A172 (cell line): ENCODE data around the gene TEDC2. TPM values are rescaled to one million over a fixed set of nuclear protein-coding genes. Genes with fewer than 3 reads are reported as not detected.
"Not testable (repeated sequence)": the region's sequence is repeated elsewhere in the genome, so short reads cannot be mapped to it uniquely, and the experiment has no call there.

Experiments used
- DNase-seq: peaks from one replicate; pipeline ENCODE4 v3.0.0-alpha.2; 2015; ENCODE audit warnings: low spot score
- total RNA-seq: library from RNA; depleted of rRNA; stranded (reverse); fragments of >200 nt; shearing (Covaris generic); gene quantifications from 2 replicates; pipeline ENCODE4 v1.2.3, GENCODE V29; 2014; rRNA removed

The TEDC2 gene, protein sequence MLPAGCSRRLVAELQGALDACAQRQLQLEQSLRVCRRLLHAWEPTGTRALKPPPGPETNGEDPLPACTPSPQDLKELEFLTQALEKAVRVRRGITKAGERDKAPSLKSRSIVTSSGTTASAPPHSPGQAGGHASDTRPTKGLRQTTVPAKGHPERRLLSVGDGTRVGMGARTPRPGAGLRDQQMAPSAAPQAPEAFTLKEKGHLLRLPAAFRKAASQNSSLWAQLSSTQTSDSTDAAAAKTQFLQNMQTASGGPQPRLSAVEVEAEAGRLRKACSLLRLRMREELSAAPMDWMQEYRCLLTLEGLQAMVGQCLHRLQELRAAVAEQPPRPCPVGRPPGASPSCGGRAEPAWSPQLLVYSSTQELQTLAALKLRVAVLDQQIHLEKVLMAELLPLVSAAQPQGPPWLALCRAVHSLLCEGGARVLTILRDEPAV
- total RNA-seq: 33.2 and 48.6 TPM in 2 replicates

DNA sequence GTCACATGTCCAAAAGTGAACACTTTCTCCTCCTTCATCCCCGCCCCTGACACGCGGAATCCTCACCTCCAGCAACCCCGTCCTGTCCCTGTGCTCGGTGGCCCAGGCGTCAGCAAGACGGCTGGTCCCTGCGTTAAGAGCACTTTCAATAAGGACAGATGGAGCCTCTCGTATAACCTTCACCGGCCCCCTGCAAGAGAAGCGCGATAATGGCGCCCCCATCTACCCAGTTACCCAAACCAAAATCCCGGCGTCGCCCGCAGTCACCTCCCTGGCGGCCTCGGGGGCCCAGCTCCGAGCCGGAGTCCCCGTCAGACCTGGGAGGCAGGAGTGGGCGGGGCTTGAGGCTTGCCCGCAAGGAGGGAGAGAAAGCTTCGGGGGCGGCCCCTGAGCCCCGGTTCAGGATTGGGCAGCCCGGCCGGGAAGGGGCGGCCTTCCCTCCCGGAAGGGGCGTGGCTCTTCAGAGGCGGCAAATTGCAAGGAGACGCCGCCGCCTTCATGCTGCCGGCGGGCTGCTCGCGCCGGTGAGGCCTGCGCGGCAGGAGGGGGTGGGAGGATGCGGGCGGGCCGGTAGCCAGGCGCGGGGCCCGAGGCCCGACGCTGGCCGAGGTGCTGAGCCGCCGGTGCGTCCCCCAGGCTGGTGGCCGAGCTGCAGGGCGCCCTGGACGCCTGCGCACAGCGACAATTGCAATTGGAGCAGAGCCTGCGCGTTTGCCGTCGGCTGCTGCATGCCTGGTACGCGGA, at the start of gene TEDC2:
Gene TEDC2, plus strand, starts transcription at position 463 of the 744 bp plus-strand sequence. Its CDS starts 36 bp downstream, at position 499.
- peak; percentile 95 for DNase-seq

DNA sequence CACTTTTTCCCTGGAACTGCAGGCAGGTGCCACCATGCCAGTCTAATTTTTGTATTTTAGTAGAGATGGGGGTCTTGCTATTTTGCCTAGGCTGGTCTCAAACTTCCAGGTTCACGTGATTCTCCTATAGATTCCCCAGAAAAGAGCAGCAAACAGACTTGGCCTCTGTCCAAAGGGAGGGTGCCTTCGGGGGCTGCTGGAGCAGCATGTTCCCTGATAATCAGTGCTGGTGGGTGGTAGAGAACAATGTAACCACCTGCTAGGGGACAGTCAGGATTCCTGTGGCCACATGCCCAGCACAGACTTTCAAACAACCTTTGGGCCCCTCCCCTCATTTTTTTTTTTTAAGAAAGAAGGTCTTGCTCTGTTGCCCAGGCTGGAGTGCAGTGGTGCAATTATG, 44.8 kb upstream of the TEDC2 start:
- no peak for DNase-seq

- no peak for DNase-seq
Measured at GRCh38 chr16:2420035-2420434, 39.9 kb upstream of the TEDC2 start.

DNA sequence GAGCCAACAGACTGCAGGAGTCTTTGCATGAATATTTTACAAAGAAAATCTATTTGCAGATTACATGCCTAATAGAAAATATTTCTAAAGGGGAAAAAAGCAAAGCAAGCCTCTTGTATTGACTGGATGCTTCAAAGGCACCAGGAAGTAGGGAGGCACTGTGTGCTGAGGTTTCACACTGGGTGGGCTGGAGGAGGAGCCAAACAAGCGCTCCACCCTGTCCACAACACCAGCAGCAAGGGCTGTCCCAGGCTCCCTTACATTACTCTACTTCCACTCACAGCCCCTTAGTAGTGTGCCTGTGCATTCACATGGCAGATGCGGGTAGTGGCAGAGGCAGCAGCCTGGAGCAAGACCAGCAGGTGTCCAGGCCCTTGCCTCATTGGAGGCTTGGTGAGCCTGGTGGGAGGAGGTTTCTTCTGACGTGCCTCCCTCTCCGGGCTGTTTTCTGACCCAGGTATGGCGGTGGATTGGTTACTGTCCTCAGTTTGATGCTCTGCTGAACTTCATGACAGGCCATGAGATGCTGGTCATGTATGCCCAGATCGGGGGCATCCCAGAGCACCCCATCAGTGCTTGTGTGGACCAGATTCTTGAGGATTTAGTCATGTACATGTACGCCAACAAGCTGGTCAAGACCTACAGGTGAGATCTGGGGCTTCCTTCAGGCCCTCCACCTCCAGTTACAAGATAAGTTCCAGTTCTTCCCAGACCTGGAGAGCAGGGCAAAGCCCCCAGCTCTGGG, 37.6 kb upstream of the TEDC2 start:
- DNase-seq: no peak

- DNase-seq: no peak
Measured at GRCh38 chr16:2424061-2425007, 35.6 kb upstream of the TEDC2 start.

GRCh38 chr16:2425008-2425518, 34.8 kb upstream of the TEDC2 start:
- no peak for DNase-seq

GRCh38 chr16:2425825-2426430, 34.0 kb upstream of the TEDC2 start:
- DNase-seq: no peak

- DNase-seq: no peak
Measured at GRCh38 chr16:2426941-2427361, 33.0 kb upstream of the TEDC2 start.

GRCh38 chr16:2427526-2427925, 32.4 kb upstream of the TEDC2 start:
- no peak for DNase-seq

GRCh38 chr16:2428051-2428783, 31.7 kb upstream of the TEDC2 start:
- no peak for DNase-seq

DNA sequence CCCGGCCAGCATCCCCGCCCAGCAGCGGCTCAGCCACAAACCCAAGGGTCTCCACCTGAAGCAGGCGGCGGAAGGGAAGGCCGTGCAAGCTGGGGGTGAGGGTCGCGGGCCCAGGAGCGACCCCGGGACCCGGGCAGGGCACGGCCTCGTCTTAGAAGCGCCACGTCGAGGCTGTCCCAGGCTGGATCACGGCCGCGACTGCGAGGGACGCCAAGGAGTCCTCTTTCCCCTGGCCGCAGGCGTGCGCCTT, 31.2 kb upstream of the TEDC2 start:
- no peak for DNase-seq

GRCh38 chr16:2429034-2429770, 30.7 kb upstream of the TEDC2 start, which contains the start of gene CCNF:
Gene CCNF, plus strand, starts transcription at chr16:2429447. Its CDS starts 35 bp downstream, at chr16:2429482.
- DNase-seq: peak; percentile 84

DNA sequence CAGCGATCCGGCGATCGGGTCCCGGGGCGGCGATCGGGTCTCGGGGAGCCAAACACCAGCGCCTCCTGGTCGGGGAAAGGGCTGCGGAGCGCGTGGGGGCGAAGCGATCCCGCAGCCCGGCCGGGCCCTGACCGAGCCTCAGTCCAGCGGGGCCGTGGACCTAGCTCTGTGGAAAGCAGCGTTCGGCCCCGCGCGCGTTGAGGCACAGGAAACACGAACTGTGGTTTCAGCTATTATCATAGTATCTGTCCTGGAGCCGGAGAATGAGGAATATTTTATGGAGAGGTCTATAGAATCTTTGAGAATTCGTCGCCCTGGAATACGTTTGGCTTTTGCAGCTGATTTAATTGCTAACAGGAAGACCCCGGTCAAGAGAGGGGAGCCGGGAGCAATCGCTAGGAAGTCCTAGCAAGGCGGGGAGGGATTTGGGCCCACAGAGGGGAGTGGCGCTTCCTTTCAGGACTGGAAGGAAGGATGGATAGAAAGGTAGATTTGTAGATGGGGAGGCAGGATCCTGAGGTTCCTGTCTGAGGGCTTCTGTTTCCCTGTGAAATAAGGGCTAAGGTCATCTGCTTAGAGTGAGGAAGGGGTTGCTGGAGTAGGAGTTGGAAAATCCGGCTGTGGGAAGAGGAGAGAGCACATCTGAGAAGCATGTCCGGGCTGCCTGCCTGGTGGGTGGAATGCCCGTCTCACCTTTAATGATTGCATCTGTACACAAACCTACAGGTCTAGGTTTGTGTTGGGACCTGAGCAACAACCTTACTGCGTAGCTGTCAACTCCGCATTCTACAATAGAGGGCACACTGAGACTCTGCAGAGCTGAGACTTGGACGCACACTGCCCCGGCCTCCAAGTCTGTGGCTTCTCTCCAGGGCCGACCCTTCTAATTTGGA, 29.9 kb upstream of the TEDC2 start:
- DNase-seq: no peak

- DNase-seq: no peak
Measured at GRCh38 chr16:2432286-2432685, 27.6 kb upstream of the TEDC2 start.

- DNase-seq: no peak
Measured at GRCh38 chr16:2432801-2433505, 27.0 kb upstream of the TEDC2 start.

GRCh38 chr16:2435236-2435635, 24.7 kb upstream of the TEDC2 start:
- DNase-seq: not testable (repeated sequence)

DNA sequence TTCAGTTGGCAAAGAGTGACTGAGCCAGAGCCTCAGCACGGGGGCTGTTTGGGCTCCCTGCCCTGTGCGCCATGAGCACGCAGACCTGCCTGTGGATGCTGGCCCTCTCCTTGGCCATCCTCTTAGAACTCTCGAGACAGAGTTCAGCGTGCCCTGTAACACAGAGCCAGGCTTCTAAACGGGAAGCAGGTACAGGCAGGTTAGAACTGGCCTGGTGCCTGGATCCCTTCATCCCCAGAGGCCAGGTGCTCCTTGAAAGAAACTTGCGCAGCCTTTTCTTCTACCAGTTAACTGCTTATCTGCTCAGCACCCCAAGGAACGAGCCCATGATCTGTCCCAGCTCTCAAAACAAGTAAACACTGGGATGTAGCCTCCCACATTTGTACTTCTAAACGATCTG, 23.8 kb upstream of the TEDC2 start:
- DNase-seq: no peak
